Measurements from ENCODE around the gene AFP.
A peak's percentile ranks its signal among the peaks of the same experiment; 100 is the strongest.

The AFP gene

GRCh38 chr4:73415807-73416238 is 20.2 kb upstream of the AFP start:
- no peak for DNase-seq (ENCODE audit: low spot score)

DNA sequence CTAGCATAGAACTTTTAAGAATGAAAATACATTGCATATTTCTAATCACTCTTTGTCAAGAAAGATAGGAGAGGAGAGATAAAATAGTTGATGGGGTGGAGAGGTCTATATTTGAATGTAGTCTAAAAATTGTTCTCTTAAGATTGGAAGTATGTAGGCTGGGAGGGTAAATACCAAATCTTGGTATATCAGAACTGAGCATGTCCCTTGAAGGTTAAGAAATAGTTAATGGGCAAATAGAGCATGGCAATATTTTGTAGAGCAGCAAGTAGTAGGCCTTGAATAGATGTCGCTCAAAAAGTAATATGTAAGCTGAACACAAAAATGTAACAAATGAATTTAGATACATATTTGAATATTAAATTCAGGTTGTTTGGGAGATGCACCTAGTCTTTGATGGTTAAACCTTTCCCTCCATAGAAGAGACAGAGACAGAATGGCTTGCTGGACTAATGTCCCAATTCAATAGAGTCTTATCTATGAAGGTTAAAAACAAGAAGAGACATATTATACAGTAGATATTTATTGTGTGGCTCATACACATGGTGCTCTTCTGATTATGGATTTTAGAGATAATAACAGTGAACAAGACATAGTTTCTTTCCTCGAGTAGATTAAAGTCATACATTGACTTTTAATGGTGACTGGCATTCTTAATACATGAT is 19.5 kb upstream of the AFP start:
- no peak for DNase-seq (ENCODE audit: low spot score)

GRCh38 chr4:73417342-73417741 is 18.7 kb upstream of the AFP start:
- no peak for DNase-seq (ENCODE audit: low spot score)

DNA sequence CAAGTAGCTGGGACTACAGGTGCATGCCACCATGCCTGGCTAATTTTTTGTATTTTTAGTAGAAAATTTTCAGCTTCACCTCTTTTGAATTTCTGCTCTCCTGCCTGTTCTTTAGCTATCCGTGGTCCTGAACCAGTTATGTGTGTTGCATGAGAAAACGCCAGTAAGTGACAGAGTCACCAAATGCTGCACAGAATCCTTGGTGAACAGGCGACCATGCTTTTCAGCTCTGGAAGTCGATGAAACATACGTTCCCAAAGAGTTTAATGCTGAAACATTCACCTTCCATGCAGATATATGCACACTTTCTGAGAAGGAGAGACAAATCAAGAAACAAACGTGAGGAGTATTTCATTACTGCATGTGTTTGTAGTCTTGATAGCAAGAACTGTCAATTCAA is 18.0 kb upstream of the AFP start:
- no peak for DNase-seq (ENCODE audit: low spot score)

GRCh38 chr4:73418677-73419076 is 17.3 kb upstream of the AFP start:
- DNase-seq (ENCODE audit: low spot score), result no peak

- DNase-seq (ENCODE audit: low spot score), result no peak
These were observed 16.6 kb upstream of the AFP start for GRCh38 chr4:73419106-73420038.

- DNase-seq (ENCODE audit: low spot score), result no peak
These were observed 15.4 kb upstream of the AFP start for GRCh38 chr4:73420615-73421014.

DNA sequence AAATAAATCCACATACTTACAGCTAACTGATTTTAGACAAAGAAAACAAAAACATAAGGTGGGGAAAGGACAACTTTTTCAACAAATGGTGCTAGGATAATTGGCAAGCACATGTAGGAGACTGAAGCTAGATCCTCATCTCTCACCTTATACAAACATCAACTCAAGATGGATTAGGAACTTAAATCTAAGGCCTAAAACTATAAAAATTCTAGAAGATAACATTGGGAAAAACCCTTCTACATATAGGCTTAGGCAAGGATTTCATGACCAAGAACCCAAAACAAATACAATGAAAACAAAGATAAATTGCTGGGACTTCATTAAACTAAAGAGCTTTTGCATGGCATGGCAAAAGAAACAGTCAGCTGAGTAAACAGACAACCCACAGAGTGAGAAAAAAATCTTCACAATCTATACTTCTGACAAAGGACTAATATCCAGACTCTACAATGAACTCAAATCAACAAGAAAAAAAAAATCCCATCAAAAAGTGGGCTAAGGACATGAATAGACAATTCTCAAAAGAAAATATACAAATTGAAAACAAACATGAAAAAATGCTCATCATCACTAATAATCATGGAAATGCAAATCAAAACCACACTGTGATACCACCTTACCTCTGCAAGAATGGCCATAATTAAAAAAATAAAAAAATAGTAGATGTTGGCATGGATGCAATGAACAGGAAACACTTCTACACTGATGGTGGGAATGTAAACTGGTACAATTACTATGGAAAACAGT is 14.1 kb upstream of the AFP start:
- DNase-seq (ENCODE audit: low spot score), result no peak

- no peak for DNase-seq (ENCODE audit: low spot score)
These were observed 13.6 kb upstream of the AFP start for GRCh38 chr4:73422458-73422752.

- no peak for DNase-seq (ENCODE audit: low spot score)
These were observed 12.8 kb upstream of the AFP start for GRCh38 chr4:73423184-73423583.

- DNase-seq (ENCODE audit: low spot score), result no peak
These were observed 9.4 kb upstream of the AFP start for GRCh38 chr4:73426666-73427065.

GRCh38 chr4:73429118-73429517 is 6.9 kb upstream of the AFP start:
- DNase-seq (ENCODE audit: low spot score), result no peak

DNA sequence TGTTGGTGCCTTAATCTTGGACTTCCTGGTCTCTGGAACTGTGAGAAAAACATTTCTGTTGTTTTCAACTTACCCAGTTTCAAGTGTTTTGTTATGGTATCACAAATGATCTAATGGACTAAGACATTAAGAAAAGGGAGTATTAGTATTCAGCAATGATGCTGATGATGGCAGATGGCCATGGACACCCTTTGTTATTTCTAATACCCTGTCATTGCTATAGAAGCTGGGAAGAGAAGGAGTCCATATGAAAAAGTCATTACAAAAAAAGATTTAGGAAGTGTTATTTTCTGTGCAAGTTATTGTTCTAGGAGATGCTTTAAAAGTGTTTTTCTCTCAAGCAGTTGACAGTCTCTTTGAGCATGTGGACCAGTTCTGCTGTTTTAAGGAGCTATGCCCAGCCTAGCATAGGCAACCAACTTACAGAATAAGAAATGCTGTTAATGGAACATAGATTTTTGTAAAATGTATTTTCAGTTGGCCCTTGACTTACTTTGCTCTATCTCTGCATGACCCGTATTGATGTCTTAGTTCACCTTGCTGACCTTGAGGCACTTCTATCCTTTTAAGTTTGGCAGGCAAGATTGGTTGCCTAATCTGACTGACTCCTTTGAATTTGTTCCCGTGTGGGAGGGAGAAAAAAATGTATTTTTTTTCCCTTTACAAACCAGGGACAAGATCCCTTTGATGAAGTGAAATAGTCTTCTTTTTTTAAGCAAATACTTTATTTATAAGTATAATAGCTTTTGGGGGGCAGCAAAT is 6.0 kb upstream of the AFP start:
- no peak for DNase-seq (ENCODE audit: low spot score)

DNA sequence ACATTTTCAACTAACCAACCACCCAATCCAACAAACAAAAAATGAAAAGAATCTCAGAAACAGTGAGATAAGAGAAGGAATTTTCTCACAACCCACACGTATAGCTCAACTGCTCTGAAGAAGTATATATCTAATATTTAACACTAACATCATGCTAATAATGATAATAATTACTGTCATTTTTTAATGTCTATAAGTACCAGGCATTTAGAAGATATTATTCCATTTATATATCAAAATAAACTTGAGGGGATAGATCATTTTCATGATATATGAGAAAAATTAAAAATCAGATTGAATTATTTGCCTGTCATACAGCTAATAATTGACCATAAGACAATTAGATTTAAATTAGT is 4.2 kb upstream of the AFP start:
- no peak for DNase-seq (ENCODE audit: low spot score)

- peak; percentile 43 for DNase-seq (ENCODE audit: low spot score)
These were observed 3.6 kb upstream of the AFP start for GRCh38 chr4:73432169-73433000.

GRCh38 chr4:73433140-73433539 is 2.9 kb upstream of the AFP start:
- DNase-seq (ENCODE audit: low spot score), result no peak

DNA sequence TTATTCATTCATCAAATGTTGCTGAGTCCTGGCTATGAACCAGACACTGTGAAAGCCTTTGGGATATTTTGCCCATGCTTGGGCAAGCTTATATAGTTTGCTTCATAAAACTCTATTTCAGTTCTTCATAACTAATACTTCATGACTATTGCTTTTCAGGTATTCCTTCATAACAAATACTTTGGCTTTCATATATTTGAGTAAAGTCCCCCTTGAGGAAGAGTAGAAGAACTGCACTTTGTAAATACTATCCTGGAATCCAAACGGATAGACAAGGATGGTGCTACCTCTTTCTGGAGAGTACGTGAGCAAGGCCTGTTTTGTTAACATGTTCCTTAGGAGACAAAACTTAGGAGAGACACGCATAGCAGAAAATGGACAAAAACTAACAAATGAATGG is 1.7 kb upstream of the AFP start:
- no peak for DNase-seq (ENCODE audit: low spot score)

DNA sequence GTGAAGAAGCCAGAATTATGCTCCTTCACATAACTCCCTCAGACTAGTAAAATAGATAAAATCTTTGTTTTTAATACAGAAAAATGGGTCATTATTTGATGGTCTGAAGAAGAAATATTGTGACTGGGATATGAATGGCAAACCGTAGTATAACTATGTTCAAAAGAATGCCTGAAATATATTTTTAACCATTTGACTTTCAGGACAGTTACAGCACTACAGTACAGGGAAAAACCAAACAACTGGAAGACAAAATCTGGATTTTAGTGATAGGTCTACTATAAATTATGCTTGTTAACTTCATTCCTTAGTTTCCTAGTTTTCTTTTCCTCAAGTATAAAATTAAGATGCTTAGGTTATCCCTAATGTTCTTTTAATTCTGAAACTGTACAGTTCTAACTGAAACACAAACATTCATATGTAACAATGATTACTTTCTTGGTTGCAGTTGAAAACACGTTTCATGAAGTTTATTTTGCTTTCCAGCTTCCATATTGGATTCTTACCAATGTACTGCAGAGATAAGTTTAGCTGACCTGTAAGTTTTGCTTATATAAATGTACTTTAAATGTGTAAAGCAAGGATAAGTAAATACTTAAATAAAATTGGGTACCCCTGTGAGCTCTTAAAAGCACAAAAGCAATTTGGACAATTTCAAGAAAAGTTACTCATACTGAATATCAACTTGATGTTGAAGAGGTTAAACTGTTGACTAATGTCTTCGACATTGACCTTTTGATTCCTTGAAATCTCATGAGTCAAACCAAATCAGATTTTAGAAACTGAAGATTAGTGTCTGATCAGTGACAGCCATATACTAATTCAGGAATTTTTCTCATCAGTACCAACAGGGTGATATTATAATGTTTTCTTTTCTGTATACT is 895 bp downstream of the AFP start:
- DNase-seq (ENCODE audit: low spot score), result no peak

GRCh38 chr4:73437558-73437956 is 1.5 kb downstream of the AFP start:
- no peak for DNase-seq (ENCODE audit: low spot score)

- DNase-seq (ENCODE audit: low spot score), result no peak
These were observed 2.0 kb downstream of the AFP start for GRCh38 chr4:73438048-73438447.
